IPS-20b (cell line): Measurements from ENCODE around the gene APOBEC3B.
A peak's percentile ranks its signal among the peaks of the same experiment; 100 is the strongest.
"Not testable (repeated sequence)": the region's sequence is repeated elsewhere in the genome, so short reads cannot be mapped to it uniquely, and the experiment has no call there.

ENCODE experiments used
- H3K27ac ChIP-seq: one replicate; pipeline ENCODE4 v1.5.1; 2013; ENCODE audit warnings: low read length
- H3K27me3 ChIP-seq: 2 replicates; pipeline ENCODE4 v1.6.1; 2013; ENCODE audit warnings: mild to moderate bottlenecking, low read length, inconsistent platforms; ENCODE audit not compliant: insufficient read depth
- H3K36me3 ChIP-seq: 2 replicates; pipeline ENCODE4 v1.6.1; 2013; ENCODE audit warnings: low read depth, mild to moderate bottlenecking, inconsistent platforms, low read length, moderate library complexity; ENCODE audit not compliant: insufficient read depth
- H3K4me1 ChIP-seq: 2 replicates; pipeline ENCODE4 v1.6.1; 2013; ENCODE audit warnings: mild to moderate bottlenecking, control low read depth, inconsistent platforms, low read length, moderate library complexity; ENCODE audit not compliant: insufficient read depth
- H3K4me3 ChIP-seq: 2 replicates; pipeline ENCODE4 v1.5.1; 2013; ENCODE audit warnings: mild to moderate bottlenecking, low read length, inconsistent platforms
- H3K9ac ChIP-seq: 2 replicates; pipeline ENCODE4 v1.6.1; 2013; ENCODE audit warnings: low read depth, mild to moderate bottlenecking, inconsistent platforms, low read length, moderate library complexity
- H3K9me3 ChIP-seq: 2 replicates; pipeline ENCODE4 v1.6.1; 2013; ENCODE audit warnings: mild to moderate bottlenecking, low read depth, low read length, inconsistent platforms; ENCODE audit not compliant: insufficient read depth

The APOBEC3B gene

GRCh38 chr22:38984784-38985757 lies 2.9 kb downstream of the APOBEC3B start:
- peaks cover 11% of the 10 kb centered on the region; the same call in 1 of the 2 replicates for H3K9me3 ChIP-seq
- H3K4me3 ChIP-seq, H3K27me3 ChIP-seq, H3K4me1 ChIP-seq, H3K36me3 ChIP-seq, H3K27ac ChIP-seq, H3K9ac ChIP-seq: not testable (repeated sequence)

- Histone ChIP-seq H3K4me1 (no peaks in the 10 kb centered on the region; the same call in 1 of the 2 replicates), H3K9ac (no peak overlapping the region), H3K27ac (no peak overlapping the region), H3K4me3 (no peak overlapping the region), H3K27me3 (no peaks in the 10 kb centered on the region), H3K9me3 (peaks cover 11% of the 10 kb centered on the region; the same call in 1 of the 2 replicates), H3K36me3 (0 out of 2 replicates have a peak, but pooled peaks cover 3% of the 10 kb centered on the region)
These were observed 4.5 kb downstream of the APOBEC3B start for GRCh38 chr22:38986629-38987028.

- H3K4me1 ChIP-seq, result peaks cover under 1% of the 10 kb centered on the region; the same call in 1 of the 2 replicates
- H3K27me3 ChIP-seq, result no peaks in the 10 kb centered on the region
- no peak overlapping the region for H3K4me3 ChIP-seq
- H3K27ac ChIP-seq, result no peak overlapping the region
- H3K9me3 ChIP-seq, result peaks cover 11% of the 10 kb centered on the region; the same call in 1 of the 2 replicates
- H3K36me3 ChIP-seq, result 0 out of 2 replicates have a peak, but pooled peaks cover 3% of the 10 kb centered on the region
- no peak overlapping the region for H3K9ac ChIP-seq
These were observed 5.2 kb downstream of the APOBEC3B start for GRCh38 chr22:38987171-38987895.

- H3K9ac ChIP-seq, result no peak overlapping the region
These were observed 7.3 kb downstream of the APOBEC3B start for GRCh38 chr22:38989466-38989865.

GRCh38 chr22:38992871-38993371 lies 10.8 kb downstream of the APOBEC3B start:
- H3K27ac ChIP-seq, H3K9me3 ChIP-seq, H3K9ac ChIP-seq, H3K4me3 ChIP-seq, H3K4me1 ChIP-seq, H3K36me3 ChIP-seq, H3K27me3 ChIP-seq: not testable (repeated sequence)

More at GRCh38 chr22:38989466-38989865, 7.3 kb downstream of the APOBEC3B start:
- Histone ChIP-seq H3K36me3 (no peaks in the 10 kb centered on the region), H3K9me3 (peaks cover 3% of the 10 kb centered on the region; the same call in 1 of the 2 replicates), H3K27ac (no peak overlapping the region), H3K27me3 (no peaks in the 10 kb centered on the region), H3K4me1 (peaks cover 6% of the 10 kb centered on the region; the same call in 1 of the 2 replicates), H3K4me3 (no peak overlapping the region)

- H3K27ac ChIP-seq, result no peak overlapping the region
These were observed 14.0 kb downstream of the APOBEC3B start for GRCh38 chr22:38996105-38996504.

GRCh38 chr22:38997518-38997917 lies 15.4 kb downstream of the APOBEC3B start:
- H3K27ac ChIP-seq, result peak overlapping the region; percentile 42
- no peak overlapping the region for H3K4me3 ChIP-seq

More at GRCh38 chr22:38996105-38996504, 14.0 kb downstream of the APOBEC3B start:
- Histone ChIP-seq H3K9me3 (no peaks in the 10 kb centered on the region), H3K9ac (no peak overlapping the region), H3K4me1 (peaks cover 13% of the 10 kb centered on the region; the same call in 1 of the 2 replicates), H3K4me3 (no peak overlapping the region), H3K27me3 (no peaks in the 10 kb centered on the region), H3K36me3 (no peaks in the 10 kb centered on the region)

GRCh38 chr22:39003165-39003638 lies 21.1 kb downstream of the APOBEC3B start:
- peaks cover 10% of the 10 kb centered on the region; the same call in 1 of the 2 replicates for H3K4me1 ChIP-seq
- no peaks in the 10 kb centered on the region for H3K9me3 ChIP-seq
- peak overlapping the region; percentile 38; the same call in 1 of the 2 replicates for H3K9ac ChIP-seq
- no peaks in the 10 kb centered on the region for H3K36me3 ChIP-seq
- no peak overlapping the region for H3K27ac ChIP-seq
- no peaks in the 10 kb centered on the region for H3K27me3 ChIP-seq
- H3K4me3 ChIP-seq, result no peak overlapping the region

More at GRCh38 chr22:38997518-38997917, 15.4 kb downstream of the APOBEC3B start:
- no peaks in the 10 kb centered on the region for H3K36me3 ChIP-seq
- H3K27me3 ChIP-seq, result no peaks in the 10 kb centered on the region
- no peaks in the 10 kb centered on the region for H3K9me3 ChIP-seq
- H3K4me1 ChIP-seq, result peaks cover 11% of the 10 kb centered on the region; the same call in 1 of the 2 replicates
- H3K9ac ChIP-seq, result peak overlapping the region; percentile 39; the same call in 1 of the 2 replicates

GRCh38 chr22:39007177-39007576 lies 25.0 kb downstream of the APOBEC3B start:
- Histone ChIP-seq H3K4me1 (peaks cover 3% of the 10 kb centered on the region; the same call in 1 of the 2 replicates), H3K27ac (no peak overlapping the region), H3K27me3 (no peaks in the 10 kb centered on the region), H3K9ac (no peak overlapping the region), H3K36me3 (no peaks in the 10 kb centered on the region), H3K9me3 (no peaks in the 10 kb centered on the region), H3K4me3 (no peak overlapping the region)

- H3K4me3 ChIP-seq, H3K4me1 ChIP-seq, H3K27ac ChIP-seq, H3K27me3 ChIP-seq, H3K9me3 ChIP-seq, H3K9ac ChIP-seq, H3K36me3 ChIP-seq: not testable (repeated sequence)
These were observed 26.2 kb downstream of the APOBEC3B start for GRCh38 chr22:39008271-39008850.

- Histone ChIP-seq H3K9ac (no peak overlapping the region), H3K4me3 (no peak overlapping the region), H3K36me3 (no peaks in the 10 kb centered on the region)
These were observed 28.8 kb downstream of the APOBEC3B start for GRCh38 chr22:39010946-39011345.

More at GRCh38 chr22:39010946-39011345, 28.8 kb downstream of the APOBEC3B start:
- H3K9me3 ChIP-seq, result no peaks in the 10 kb centered on the region
- H3K27me3 ChIP-seq, result no peaks in the 10 kb centered on the region
- H3K27ac ChIP-seq, result no peak overlapping the region
- H3K4me1 ChIP-seq, result peaks cover 14% of the 10 kb centered on the region; the same call in 1 of the 2 replicates
